Gastroesophageal sphincter (tissue), 3 donors: ENCODE measurements around the gene MCM9.

ENCODE experiments used
- CTCF ChIP-seq, 4 experiments: fragments of 200-600 bp in 2 of 4; fragments of 450-650 bp in 2 of 4; sonication (generic) in 1 of 4; IDR thresholded peaks; one replicate each; pipeline ENCODE4 v1.5.1; 2017 to 2019; ENCODE audit warnings: antibody characterized with exemption in 4 of 4, mild to moderate bottlenecking in 2 of 4, moderate library complexity in 2 of 4
- EP300 ChIP-seq: sonication (generic); formaldehyde crosslinking; IDR thresholded peaks from one replicate; pipeline ENCODE4 v1.6.1; 2017; ENCODE audit warnings: antibody characterized with exemption, mild to moderate bottlenecking
- POLR2A ChIP-seq, 2 donors: fragments of 450-650 bp; IDR thresholded peaks; one replicate each; pipeline ENCODE4 v1.6.1; 2017; ENCODE audit warnings: antibody characterized with exemption in 2 of 2, mild to moderate bottlenecking in 2 of 2, moderate library complexity in 1 of 2

DNA sequence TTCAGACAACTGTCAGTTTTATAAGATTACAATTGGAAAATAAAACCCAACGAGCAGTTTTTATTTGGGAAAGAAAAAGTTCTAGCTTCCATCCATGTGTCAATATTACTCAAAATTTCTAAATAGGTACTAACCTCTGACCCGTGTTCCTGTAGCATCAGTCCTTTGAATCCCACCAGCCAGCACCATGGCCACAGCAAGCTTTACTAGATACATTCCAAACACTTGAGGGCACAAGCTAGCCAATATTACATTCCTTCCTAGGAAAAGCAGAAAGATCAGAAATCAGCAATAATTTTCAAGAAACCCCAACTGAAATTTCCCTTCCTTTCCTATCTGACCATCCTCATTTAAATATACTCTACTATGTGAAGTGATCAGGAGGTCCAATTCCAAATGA, 21.8 kb downstream of the MCM9 start:
- TF ChIP-seq CTCF (IDR thresholded peaks at IDR 0.05) (no peak), POLR2A (IDR thresholded peaks at IDR 0.05) (no peak), EP300 (no peak)
